ENCODE measurements around the gene TUBE1.

DNA sequence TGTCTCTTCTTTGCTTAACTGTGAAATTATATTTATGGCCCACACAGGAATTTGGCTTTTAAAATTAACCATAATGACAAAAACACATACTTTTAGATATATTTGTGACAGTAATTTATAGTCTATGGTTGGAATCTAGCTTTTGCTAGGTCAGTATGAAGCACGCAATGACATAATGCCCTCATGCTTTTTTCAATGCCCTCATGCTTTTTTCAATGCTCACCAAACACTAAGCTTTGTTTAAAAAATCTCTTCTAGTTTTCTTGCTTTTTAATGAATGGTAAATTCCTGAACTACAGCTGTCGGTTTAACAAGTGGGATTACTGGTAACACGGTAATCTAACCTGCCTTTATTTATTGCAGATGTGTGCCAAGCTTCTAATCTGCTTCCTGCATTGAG, 20.7 kb downstream of the TUBE1 start:
- TF ChIP-seq, protein P1, sequence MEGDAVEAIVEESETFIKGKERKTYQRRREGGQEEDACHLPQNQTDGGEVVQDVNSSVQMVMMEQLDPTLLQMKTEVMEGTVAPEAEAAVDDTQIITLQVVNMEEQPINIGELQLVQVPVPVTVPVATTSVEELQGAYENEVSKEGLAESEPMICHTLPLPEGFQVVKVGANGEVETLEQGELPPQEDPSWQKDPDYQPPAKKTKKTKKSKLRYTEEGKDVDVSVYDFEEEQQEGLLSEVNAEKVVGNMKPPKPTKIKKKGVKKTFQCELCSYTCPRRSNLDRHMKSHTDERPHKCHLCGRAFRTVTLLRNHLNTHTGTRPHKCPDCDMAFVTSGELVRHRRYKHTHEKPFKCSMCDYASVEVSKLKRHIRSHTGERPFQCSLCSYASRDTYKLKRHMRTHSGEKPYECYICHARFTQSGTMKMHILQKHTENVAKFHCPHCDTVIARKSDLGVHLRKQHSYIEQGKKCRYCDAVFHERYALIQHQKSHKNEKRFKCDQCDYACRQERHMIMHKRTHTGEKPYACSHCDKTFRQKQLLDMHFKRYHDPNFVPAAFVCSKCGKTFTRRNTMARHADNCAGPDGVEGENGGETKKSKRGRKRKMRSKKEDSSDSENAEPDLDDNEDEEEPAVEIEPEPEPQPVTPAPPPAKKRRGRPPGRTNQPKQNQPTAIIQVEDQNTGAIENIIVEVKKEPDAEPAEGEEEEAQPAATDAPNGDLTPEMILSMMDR (IDR thresholded peaks at IDR 0.05; ENCODE audit: extremely low read depth in 1 of 2, insufficient read depth in 1 of 2, low read depth in 1 of 2, low read length in 2 of 2): no peak
- no peak for TF ChIP-seq POLR2AphosphoS5 (IDR thresholded peaks at IDR 0.05; ENCODE audit: insufficient read depth, low read depth, low read length)
- TF ChIP-seq POLR2A (IDR thresholded peaks at IDR 0.05; ENCODE audit: low read depth, low read length): no peak
- TF ChIP-seq MYC (IDR thresholded peaks at IDR 0.05; ENCODE audit: low read depth, low read length): no peak
- TF ChIP-seq JUN (IDR thresholded peaks at IDR 0.05; ENCODE audit: borderline replicate concordance, insufficient read depth, insufficient read length, low read depth): no peak
- TF ChIP-seq, protein P2, sequence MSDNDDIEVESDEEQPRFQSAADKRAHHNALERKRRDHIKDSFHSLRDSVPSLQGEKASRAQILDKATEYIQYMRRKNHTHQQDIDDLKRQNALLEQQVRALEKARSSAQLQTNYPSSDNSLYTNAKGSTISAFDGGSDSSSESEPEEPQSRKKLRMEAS (IDR thresholded peaks at IDR 0.05; ENCODE audit: insufficient read depth, insufficient read length): no peak

All from endothelial cell of umbilical vein (primary cell).